ENCODE results near the gene APELA. TPM values are rescaled to one million over a fixed set of nuclear protein-coding genes. Genes with fewer than 3 reads are reported as not detected.

Gene APELA
- total RNA-seq, result not detected
- long read RNA-seq, result 0 reads

GRCh38 chr4:164876700-164877324, at the start of gene APELA:
APELA (plus strand) TSS chr4:164877178; CDS start chr4:164877332, 154 bp downstream.
- no peak for ATAC-seq
- DNase-seq (ENCODE audit: missing footprints), result no peak
- intact Hi-C loops (cut with DNase I), result no loop called here

- DNase-seq (ENCODE audit: missing footprints) (no peak), ATAC-seq (no peak)
- intact Hi-C loops (cut with DNase I), result no loop called here
Measured at GRCh38 chr4:164828955-164829354, 48.0 kb upstream of the APELA start.

GRCh38 chr4:164846566-164846965, 30.4 kb upstream of the APELA start:
- no peak for DNase-seq (ENCODE audit: missing footprints)
- intact Hi-C loops (cut with DNase I), result no loop called here
- ATAC-seq, result no peak

GRCh38 chr4:164847016-164847415, 30.0 kb upstream of the APELA start:
- intact Hi-C loops (cut with DNase I), result no loop called here
- DNase-seq (ENCODE audit: missing footprints), result no peak
- no peak for ATAC-seq

GRCh38 chr4:164847967-164848649, 28.9 kb upstream of the APELA start:
- ATAC-seq (no peak), DNase-seq (ENCODE audit: missing footprints) (no peak)
- intact Hi-C loops (cut with DNase I), result no loop called here

- DNase-seq (ENCODE audit: missing footprints) (no peak), ATAC-seq (no peak)
- intact Hi-C loops (cut with DNase I), result no loop called here
Measured at GRCh38 chr4:164856396-164856795, 20.6 kb upstream of the APELA start.

GRCh38 chr4:164866817-164867490, 10.0 kb upstream of the APELA start:
- ATAC-seq (no peak), DNase-seq (ENCODE audit: missing footprints) (no peak)
- intact Hi-C loops (cut with DNase I), result no loop called here

- ATAC-seq (no peak), DNase-seq (ENCODE audit: missing footprints) (no peak)
- intact Hi-C loops (cut with DNase I), result no loop called here
Measured at GRCh38 chr4:164871673-164872072, 5.3 kb upstream of the APELA start.

GRCh38 chr4:164872481-164872880, 4.5 kb upstream of the APELA start:
- no peak for ATAC-seq
- intact Hi-C loops (cut with DNase I), result no loop called here
- DNase-seq (ENCODE audit: missing footprints), result no peak

GRCh38 chr4:164874789-164875188, 2.2 kb upstream of the APELA start:
- DNase-seq (ENCODE audit: missing footprints), result no peak
- no peak for ATAC-seq
- intact Hi-C loops (cut with DNase I), result no loop called here

- DNase-seq (ENCODE audit: missing footprints) (no peak), ATAC-seq (no peak)
- intact Hi-C loops (cut with DNase I), result no loop called here
Measured at GRCh38 chr4:164880489-164881262, 3.7 kb downstream of the APELA start.

- intact Hi-C loops (cut with DNase I), result no loop called here
- ATAC-seq, result no peak
- DNase-seq (ENCODE audit: missing footprints), result no peak
Measured at GRCh38 chr4:164888096-164888715, 11.2 kb downstream of the APELA start.

- intact Hi-C loops (cut with DNase I), result no loop called here
- ATAC-seq (no peak), DNase-seq (ENCODE audit: missing footprints) (no peak)
Measured at GRCh38 chr4:164890691-164891090, 13.7 kb downstream of the APELA start.

- intact Hi-C loops (cut with DNase I), result no loop called here
- DNase-seq (ENCODE audit: missing footprints) (no peak), ATAC-seq (no peak)
Measured at GRCh38 chr4:164892018-164892417, 15.0 kb downstream of the APELA start.

- no peak for ATAC-seq
- intact Hi-C loops (cut with DNase I), result no loop called here
- no peak for DNase-seq (ENCODE audit: missing footprints)
Measured at GRCh38 chr4:164894702-164895101, 17.7 kb downstream of the APELA start.

GRCh38 chr4:164902608-164903007, 25.6 kb downstream of the APELA start:
- DNase-seq (ENCODE audit: missing footprints), result no peak
- no peak for ATAC-seq
- intact Hi-C loops (cut with DNase I), result no loop called here

GRCh38 chr4:164904336-164904735, 27.4 kb downstream of the APELA start:
- intact Hi-C loops (cut with DNase I), result no loop called here
- ATAC-seq (no peak), DNase-seq (ENCODE audit: missing footprints) (no peak)

- ATAC-seq, result no peak
- no peak for DNase-seq (ENCODE audit: missing footprints)
- intact Hi-C loops (cut with DNase I), result no loop called here
Measured at GRCh38 chr4:164904941-164905340, 28.0 kb downstream of the APELA start.

GRCh38 chr4:164906368-164906767, 29.4 kb downstream of the APELA start:
- ATAC-seq (no peak), DNase-seq (ENCODE audit: missing footprints) (no peak)

More at GRCh38 chr4:164906368-164906767, 29.4 kb downstream of the APELA start:
- intact Hi-C loops (cut with DNase I), result no loop called here

All from Right ventricle myocardium inferior (tissue), 1 donor.